Stimulated activated CD8-positive, alpha-beta memory T cell treated with anti-CD3 and anti-CD28 coated beads, Interleukin-7, amount 100 ng/mL, for 24 hours (primary cell): ENCODE data around the gene UQCRC1.
"Not testable (repeated sequence)": the region's sequence is repeated elsewhere in the genome, so short reads cannot be mapped to it uniquely, and the experiment has no call there.

Experiments
- DNase-seq: peaks from one replicate; pipeline ENCODE4 v3.0.0-alpha.2; 2020; ENCODE audit warnings: low read depth

UQCRC1 gene

DNA sequence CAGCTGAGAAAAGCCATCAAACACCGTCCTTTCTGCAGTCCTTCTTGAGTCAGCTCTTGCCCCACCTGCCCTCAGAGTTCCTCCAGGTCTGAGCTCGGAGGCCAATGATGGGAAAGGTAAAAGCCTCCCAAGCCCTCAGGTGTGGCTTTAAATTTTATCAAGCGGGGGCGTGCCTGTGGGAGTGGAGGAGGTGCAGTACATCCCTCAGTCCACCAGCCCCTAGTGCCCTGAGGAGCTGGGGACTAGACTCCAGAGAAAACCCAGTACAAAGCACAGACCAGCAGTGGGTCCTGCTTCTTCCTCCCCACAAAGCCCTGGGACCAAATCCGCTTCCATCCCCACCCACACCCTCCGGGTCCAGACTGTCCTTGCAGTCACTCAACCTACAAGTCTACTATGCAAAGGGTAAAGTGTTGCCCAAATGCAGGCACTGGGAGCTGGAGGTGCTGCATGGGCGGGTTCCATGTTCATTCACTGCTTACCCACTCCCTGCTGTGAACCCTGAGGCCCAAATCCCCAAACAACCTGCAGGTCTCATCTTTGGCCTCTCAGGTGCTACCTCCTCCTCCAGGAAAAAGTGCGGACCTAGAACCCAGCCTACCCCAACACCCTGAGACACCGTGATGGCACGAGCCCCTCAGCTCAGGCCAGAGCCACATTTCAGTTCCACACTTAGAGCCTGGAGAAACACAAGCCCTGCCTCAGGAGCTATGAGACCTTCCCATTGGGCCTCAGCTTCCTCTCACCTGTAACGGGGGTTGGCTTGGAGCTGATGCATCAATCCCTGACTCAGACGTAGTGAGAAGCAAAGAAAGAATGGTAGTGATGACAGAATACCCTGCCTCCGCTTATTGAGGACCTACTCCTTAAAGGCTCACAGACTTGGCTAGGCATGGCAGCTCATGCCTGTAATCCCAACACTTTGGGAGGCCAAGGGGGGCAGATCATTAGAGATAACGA, 55.3 kb downstream of the UQCRC1 start:
- no peak for DNase-seq

DNA sequence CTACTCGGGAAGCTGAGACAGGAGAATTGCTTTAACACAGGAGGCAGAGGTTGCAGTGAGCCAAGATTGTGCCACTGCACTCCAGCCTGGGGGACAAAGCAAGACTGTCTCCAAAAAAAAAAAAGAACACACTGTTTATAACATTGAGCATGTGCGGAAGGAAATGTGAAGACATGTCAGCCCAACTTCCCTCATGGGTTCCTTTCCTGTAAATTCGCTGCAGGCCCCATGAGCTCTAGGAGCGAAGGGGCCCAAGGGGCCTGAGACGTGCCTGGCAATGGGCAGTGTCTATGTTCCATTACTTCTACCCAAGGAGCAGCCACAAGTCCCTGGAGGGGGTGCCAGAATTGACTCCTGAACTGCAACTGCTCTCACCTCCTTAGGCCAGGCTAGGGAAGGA, 56.1 kb downstream of the UQCRC1 start:
- no peak for DNase-seq

DNA sequence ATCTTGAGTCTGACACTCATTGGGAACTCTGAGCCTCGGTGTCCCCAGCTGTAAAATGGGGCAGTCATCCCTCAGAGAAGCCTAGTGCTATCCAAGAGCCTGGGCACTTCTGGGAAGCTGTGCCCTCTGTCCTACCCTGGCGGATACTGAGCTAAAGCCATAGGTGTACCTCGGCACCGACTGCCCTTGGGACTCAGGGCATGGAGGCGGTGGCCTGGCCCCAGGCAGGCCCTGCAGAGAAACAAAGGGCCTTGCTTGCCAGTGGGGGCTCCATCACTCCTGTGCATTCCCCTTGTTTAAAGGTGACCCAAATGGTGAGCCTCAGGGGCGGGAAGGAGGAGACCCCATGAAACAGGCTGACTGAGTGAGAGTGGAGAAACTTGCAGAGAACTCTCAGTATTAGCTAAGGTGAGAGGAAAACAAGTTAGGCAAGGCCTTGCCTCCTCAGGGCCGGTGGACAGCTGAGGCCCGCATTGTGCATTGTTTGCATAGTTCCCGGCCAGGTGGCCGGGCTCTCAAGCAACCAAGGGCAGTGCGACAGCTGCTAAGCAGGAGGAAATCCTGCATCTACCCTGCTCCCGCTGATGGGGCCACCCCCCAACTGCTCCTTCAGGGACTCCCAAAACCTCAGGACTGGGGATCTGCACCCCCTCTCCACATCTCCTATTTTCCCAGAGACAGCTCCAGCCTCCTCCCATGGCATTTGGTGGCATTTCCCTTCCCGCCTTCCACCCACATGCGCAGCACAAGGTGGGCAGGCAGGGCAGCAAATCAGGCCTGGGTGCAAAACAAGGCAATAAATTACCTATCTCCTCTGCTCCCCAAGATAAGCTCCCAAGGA, 57.1 kb downstream of the UQCRC1 start:
- no peak for DNase-seq

DNA sequence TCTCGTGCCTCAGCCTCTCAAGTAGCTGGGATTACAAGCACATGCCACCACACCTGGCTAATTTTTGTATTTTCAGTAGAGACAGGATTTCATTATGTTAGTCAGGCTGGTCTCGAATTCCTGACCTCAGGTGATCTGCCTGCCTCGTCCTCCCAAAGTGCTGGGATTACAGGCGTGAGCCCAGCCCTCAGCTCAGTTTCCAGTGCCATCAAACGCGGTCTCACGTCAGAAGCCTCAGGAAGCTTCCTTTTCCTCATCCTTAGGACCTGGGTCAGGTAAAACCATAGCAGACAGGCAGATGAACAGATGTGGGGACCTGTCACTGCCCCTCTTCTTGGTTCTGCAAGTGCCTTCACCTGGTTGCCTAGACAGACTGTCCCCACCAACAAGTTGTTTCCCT, 57.8 kb downstream of the UQCRC1 start:
- not testable (repeated sequence) for DNase-seq
